Caco-2 (cell line): ENCODE results near the gene DDX21. TPM values are rescaled to one million over a fixed set of nuclear protein-coding genes. Genes with fewer than 3 reads are reported as not detected.

Experiments used
- BruUV-seq: library from RNA; stranded (reverse); fragments of 400-500 nt; replicated peaks from 2 replicates; lab custom pipeline; 2021; lab: Mats Ljungman, UMichigan
- CTCF ChIA-PET: fragments of 300-600 bp; sonication (Branson Sonifier 250); formaldehyde crosslinking; loops from one replicate; lab custom pipeline; 2022; ENCODE audit warnings: antibody characterized with exemption; lab: Charles Lee
- POLR2A ChIA-PET: fragments of 300-600 bp; sonication (Branson Sonifier 250); formaldehyde crosslinking; loops from one replicate; lab custom pipeline; 2022; ENCODE audit warnings: antibody characterized with exemption; lab: Charles Lee
- DNase-seq, 2 experiments: peaks; one replicate each; pipeline versions ENCODE4 v3.0.0 to v3.0.0-alpha.2; 2020 to 2022
- H3K27me3 ChIP-seq: replicated peaks from 2 replicates; pipeline ENCODE4 v1.6.0; 2011; ENCODE audit warnings: low read length; ENCODE audit not compliant: control insufficient read depth, insufficient read depth
- H3K36me3 ChIP-seq: 2 replicates; pipeline ENCODE4 v1.5.1; 2011; ENCODE audit warnings: low read length; ENCODE audit not compliant: control insufficient read depth, insufficient read depth
- H3K4me1 ChIP-seq: fragments of 250-450 bp; sonication (Bioruptor Pico); 2 replicates; pipeline ENCODE4 v1.5.1; 2020; ENCODE audit warnings: mild to moderate bottlenecking
- H3K4me3 ChIP-seq: 2 replicates; pipeline ENCODE4 v1.5.1; 2011; ENCODE audit warnings: low read depth, mild to moderate bottlenecking, control low read depth, low read length
- H3K9me3 ChIP-seq: fragments of 250-450 bp; sonication (Bioruptor Pico); 2 replicates; pipeline ENCODE4 v1.5.1; 2020; ENCODE audit warnings: mild to moderate bottlenecking, moderate library complexity
- H3K27ac Mint-ChIP-seq: one replicate; pipeline ENCODE4 v1.8.0; 2022; ENCODE audit warnings: mixed read lengths; ENCODE audit not compliant: unreplicated experiment
- H3K27me3 Mint-ChIP-seq: one replicate; pipeline ENCODE4 v1.8.0; 2022; ENCODE audit warnings: mixed read lengths; ENCODE audit not compliant: insufficient read depth, unreplicated experiment
- H3K36me3 Mint-ChIP-seq: one replicate; pipeline ENCODE4 v1.8.0; 2022; ENCODE audit warnings: mild to moderate bottlenecking, mixed read lengths; ENCODE audit not compliant: insufficient read depth, unreplicated experiment
- H3K4me1 Mint-ChIP-seq: one replicate; pipeline ENCODE4 v1.8.0; 2022; ENCODE audit warnings: low read depth, mixed read lengths; ENCODE audit not compliant: unreplicated experiment
- H3K4me3 Mint-ChIP-seq: one replicate; pipeline ENCODE4 v1.8.0; 2022; ENCODE audit warnings: mild to moderate bottlenecking, moderate library complexity, mixed read lengths; ENCODE audit not compliant: unreplicated experiment
- H3K9me3 Mint-ChIP-seq: one replicate; pipeline ENCODE4 v1.8.0; 2022; ENCODE audit warnings: mixed read lengths; ENCODE audit not compliant: unreplicated experiment
- intact Hi-C: fragments of 100-400 bp; cut with micrococcal nuclease; formaldehyde crosslinking; loops from one replicate; pipeline ENCODE4 v1.10.0; 2022; ENCODE audit not compliant: unreplicated experiment
- total RNA-seq: library from RNA; stranded (reverse); gene quantifications from 2 replicates; pipeline ENCODE4 v1.2.3, GENCODE V29; 2022
- TF ChIP-seq, protein P1 (sequence below), 2 experiments: fragments of 200-600 bp in 1 of 2; IDR thresholded peaks; 1 replicate in 1 of 2; 2 replicates in 1 of 2; pipeline versions ENCODE4 v1.5.1 to v1.8.0; 2011 to 2022; ENCODE audit warnings: antibody characterized with exemption in 1 of 2, control low read depth in 1 of 2, inconsistent platforms in 1 of 2, low read depth in 1 of 2, low read length in 1 of 2, mild to moderate bottlenecking in 1 of 2, moderate library complexity in 1 of 2; ENCODE audit not compliant: insufficient read depth in 1 of 2, severe bottlenecking in 1 of 2, unreplicated experiment in 1 of 2

DDX21 gene
- total RNA-seq, 1 experiment from 2014 or later, result 239 TPM

DNA sequence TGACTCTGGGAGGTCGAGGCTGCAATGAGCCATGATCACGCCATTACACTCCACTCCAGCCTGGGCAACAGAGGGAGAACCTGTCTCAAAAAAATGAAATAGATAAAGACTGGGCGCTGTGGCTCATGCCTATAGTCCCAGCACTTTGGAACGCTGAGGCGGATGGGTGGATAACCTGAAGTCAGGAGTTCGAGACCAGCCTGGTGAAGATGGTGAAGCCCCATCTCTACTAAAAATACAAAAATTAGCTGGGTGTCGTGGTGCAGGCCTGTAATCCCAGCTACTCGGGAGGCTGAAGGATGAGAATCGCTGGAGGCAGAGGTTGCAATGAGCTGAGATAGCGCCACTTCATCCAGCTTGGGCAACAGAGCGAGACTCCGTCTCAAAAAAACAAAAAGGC lies 1.1 kb upstream of the DDX21 start:
- peak overlapping the region; percentile 97 for H3K27ac Mint-ChIP-seq
- ChIA-PET POLR2A (interaction anchor here (0.6 to 1.2 kb wide), 3 partner anchors 13 to 879 kb away, joined by 5 to 6 read pairs (median 5); no protein-coding TSS in a partner anchor), CTCF (interaction anchor here (0.7 to 1.5 kb wide), 4 partner anchors 26 to 430 kb away, joined by 3 to 9 read pairs (median 4); no protein-coding TSS in a partner anchor)
- Histone ChIP-seq H3K9me3 (no peaks in the 10 kb centered on the region), H3K4me1 (peaks cover 11% of the 10 kb centered on the region), H3K27me3 (no peaks in the 10 kb centered on the region), H3K4me3 (peak overlapping the region; percentile 95), H3K36me3 (no peaks in the 10 kb centered on the region)
- no TSS peak for BruUV-seq
- TF ChIP-seq, protein P1, sequence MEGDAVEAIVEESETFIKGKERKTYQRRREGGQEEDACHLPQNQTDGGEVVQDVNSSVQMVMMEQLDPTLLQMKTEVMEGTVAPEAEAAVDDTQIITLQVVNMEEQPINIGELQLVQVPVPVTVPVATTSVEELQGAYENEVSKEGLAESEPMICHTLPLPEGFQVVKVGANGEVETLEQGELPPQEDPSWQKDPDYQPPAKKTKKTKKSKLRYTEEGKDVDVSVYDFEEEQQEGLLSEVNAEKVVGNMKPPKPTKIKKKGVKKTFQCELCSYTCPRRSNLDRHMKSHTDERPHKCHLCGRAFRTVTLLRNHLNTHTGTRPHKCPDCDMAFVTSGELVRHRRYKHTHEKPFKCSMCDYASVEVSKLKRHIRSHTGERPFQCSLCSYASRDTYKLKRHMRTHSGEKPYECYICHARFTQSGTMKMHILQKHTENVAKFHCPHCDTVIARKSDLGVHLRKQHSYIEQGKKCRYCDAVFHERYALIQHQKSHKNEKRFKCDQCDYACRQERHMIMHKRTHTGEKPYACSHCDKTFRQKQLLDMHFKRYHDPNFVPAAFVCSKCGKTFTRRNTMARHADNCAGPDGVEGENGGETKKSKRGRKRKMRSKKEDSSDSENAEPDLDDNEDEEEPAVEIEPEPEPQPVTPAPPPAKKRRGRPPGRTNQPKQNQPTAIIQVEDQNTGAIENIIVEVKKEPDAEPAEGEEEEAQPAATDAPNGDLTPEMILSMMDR (IDR thresholded peaks at IDR 0.05; ENCODE audit: insufficient read depth in 1 of 2, low read depth in 1 of 2, low read length in 1 of 2, severe bottlenecking in 1 of 2, unreplicated experiment in 1 of 2), result no peak
- H3K4me1 Mint-ChIP-seq, result no peaks in the 10 kb centered on the region
- peak overlapping the region; percentile 92 for H3K4me3 Mint-ChIP-seq
- DNase-seq, result no peak
- peaks cover 43% of the 10 kb centered on the region for H3K36me3 Mint-ChIP-seq
- H3K27me3 Mint-ChIP-seq, result no peaks in the 10 kb centered on the region
- intact Hi-C loops, result no loop called here
- no peaks in the 10 kb centered on the region for H3K9me3 Mint-ChIP-seq

DNA sequence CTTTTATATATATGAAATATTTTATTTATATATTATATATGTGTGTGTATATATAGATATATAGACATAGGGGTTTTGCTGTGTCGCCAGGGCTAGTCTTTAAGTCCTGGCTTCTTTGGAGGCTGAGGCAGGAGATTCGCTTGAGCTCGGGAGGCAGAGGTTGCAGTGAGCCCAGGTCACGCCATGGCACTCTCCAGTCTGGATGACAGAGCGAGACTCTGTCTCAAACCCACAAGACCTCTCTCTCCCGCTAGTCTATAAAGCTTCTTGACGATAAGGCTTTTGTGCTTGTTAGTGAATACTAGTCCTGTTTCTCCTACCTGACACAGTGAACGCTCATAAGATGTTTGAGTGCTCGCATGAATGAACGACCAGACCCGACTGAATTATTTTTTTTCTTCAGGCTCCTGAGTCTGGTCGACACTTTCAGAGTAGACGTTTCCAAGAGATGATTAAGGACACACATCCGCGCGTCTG lies 577 bp upstream of the DDX21 start:
- no peaks in the 10 kb centered on the region for H3K27me3 ChIP-seq
- POLR2A ChIA-PET, result interaction anchor here (0.6 to 1.6 kb wide), 14 partner anchors 13 to 880 kb away, joined by 3 to 6 read pairs (median 4); partner anchors contain the start of genes DDX50, DNA2, KIFBP and RUFY2
- peaks cover 11% of the 10 kb centered on the region for H3K4me1 ChIP-seq
- Mint-ChIP-seq H3K36me3 (peaks cover 48% of the 10 kb centered on the region), H3K9me3 (no peaks in the 10 kb centered on the region), H3K4me1 (no peaks in the 10 kb centered on the region), H3K27ac (peak overlapping the region; percentile 97), H3K27me3 (no peaks in the 10 kb centered on the region), H3K4me3 (peak overlapping the region; percentile 92)
- no peak for DNase-seq
- H3K36me3 ChIP-seq, result no peaks in the 10 kb centered on the region
- TSS peak; percentile 74 for BruUV-seq
- peak overlapping the region; percentile 95 for H3K4me3 ChIP-seq
- intact Hi-C loops, result no loop called here
- CTCF ChIA-PET, result interaction anchor here (0.6 to 1.5 kb wide), 5 partner anchors 26 to 430 kb away, joined by 3 to 9 read pairs (median 4); no protein-coding TSS in a partner anchor
- TF ChIP-seq, protein P1 (IDR thresholded peaks at IDR 0.05; ENCODE audit: insufficient read depth in 1 of 2, low read depth in 1 of 2, low read length in 1 of 2, severe bottlenecking in 1 of 2, unreplicated experiment in 1 of 2), result no peak
- H3K9me3 ChIP-seq, result no peaks in the 10 kb centered on the region

DNA sequence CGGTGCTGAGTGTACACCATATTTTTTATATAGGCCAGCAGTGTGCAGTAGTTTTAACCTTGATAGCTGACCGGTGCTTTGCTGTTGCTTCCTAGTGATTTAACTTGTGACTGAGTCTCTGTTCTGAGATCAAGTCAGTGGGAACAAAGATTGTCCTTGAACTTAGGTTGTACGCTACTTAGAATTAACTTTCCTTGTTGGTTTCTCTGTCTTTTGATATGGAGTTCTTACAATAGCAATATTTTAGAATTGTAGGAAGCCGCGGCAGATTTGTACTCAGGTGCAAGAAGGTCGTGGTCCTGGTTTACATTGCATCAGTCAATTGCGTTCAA lies 1.3 kb downstream of the DDX21 start:
- intact Hi-C loops, result loop anchor here (2.0 kb wide), 1 partner anchor 236 kb away; the partner anchor contains the start of gene CCAR1
- Mint-ChIP-seq H3K27ac (peak overlapping the region; percentile 97), H3K27me3 (no peaks in the 10 kb centered on the region), H3K4me1 (no peaks in the 10 kb centered on the region), H3K36me3 (peaks cover 65% of the 10 kb centered on the region), H3K9me3 (no peaks in the 10 kb centered on the region), H3K4me3 (peak overlapping the region; percentile 92)
- TF ChIP-seq, protein P1 (IDR thresholded peaks at IDR 0.05; ENCODE audit: insufficient read depth in 1 of 2, low read depth in 1 of 2, low read length in 1 of 2, severe bottlenecking in 1 of 2, unreplicated experiment in 1 of 2), result no peak
- DNase-seq, result peak in 1 of 2 experiments; percentile 21
- H3K9me3 ChIP-seq, result no peaks in the 10 kb centered on the region
- no peaks in the 10 kb centered on the region for H3K36me3 ChIP-seq
- H3K4me1 ChIP-seq, result peaks cover 11% of the 10 kb centered on the region
- H3K4me3 ChIP-seq, result peak overlapping the region; percentile 95
- CTCF ChIA-PET, result interaction anchor here (0.6 to 1.1 kb wide), 2 partner anchors 27 to 610 kb away, joined by 3 read pairs; no protein-coding TSS in a partner anchor
- BruUV-seq, result no TSS peak
- no peaks in the 10 kb centered on the region for H3K27me3 ChIP-seq
- POLR2A ChIA-PET, result interaction anchor here (0.5 to 1.4 kb wide), 3 partner anchors 39 to 221 kb away, joined by 3 to 6 read pairs (median 3); no protein-coding TSS in a partner anchor
